GM23338 (cell line): ENCODE results near the gene DENND4A. TPM values are rescaled to one million over a fixed set of nuclear protein-coding genes. Genes with fewer than 3 reads are reported as not detected.

Experiments used
- ATAC-seq: fragments of 200-7000 bp; cut with Tn5 transposase; 3 replicates; pipeline ENCODE4 v1.9.1; 2020
- DNase-seq: peaks from one replicate; pipeline ENCODE4 v3.0.0-alpha.2; 2015; ENCODE audit warnings: low spot score
- H2AFZ ChIP-seq: fragments of 200-600 bp; sonication (generic); 2 replicates; pipeline ENCODE4 v1.8.0; 2016; ENCODE audit warnings: antibody characterized with exemption, mild to moderate bottlenecking, moderate library complexity
- H3F3A ChIP-seq: fragments of 200-600 bp; sonication (generic); replicated peaks from 2 replicates; pipeline ENCODE4 v1.8.0; 2017; ENCODE audit warnings: antibody characterized with exemption, mixed run types, low read depth
- H3K27ac ChIP-seq: fragments of 200-600 bp; sonication (generic); 2 replicates; pipeline ENCODE4 v1.6.1; 2016; ENCODE audit warnings: low read depth
- H3K27me3 ChIP-seq: fragments of 200-600 bp; sonication (generic); 2 replicates; pipeline ENCODE4 v1.8.0; 2016; ENCODE audit warnings: mild to moderate bottlenecking, mixed run types, moderate library complexity; ENCODE audit not compliant: insufficient read depth
- H3K36me3 ChIP-seq: fragments of 200-600 bp; sonication (generic); 2 replicates; pipeline ENCODE4 v1.8.0; 2016; ENCODE audit warnings: mild to moderate bottlenecking; ENCODE audit not compliant: insufficient read depth
- H3K4me1 ChIP-seq: fragments of 200-600 bp; sonication (generic); 2 replicates; pipeline ENCODE4 v1.8.0; 2016; ENCODE audit warnings: mild to moderate bottlenecking, moderate library complexity; ENCODE audit not compliant: insufficient read depth
- H3K4me2 ChIP-seq: fragments of 200-600 bp; sonication (generic); 2 replicates; pipeline ENCODE4 v1.7.1; 2017; ENCODE audit warnings: mixed run types
- H3K4me3 ChIP-seq: fragments of 200-600 bp; sonication (generic); 2 replicates; pipeline ENCODE4 v1.6.1; 2016; ENCODE audit warnings: mixed run types
- H3K79me2 ChIP-seq: fragments of 200-600 bp; sonication (generic); replicated peaks from 2 replicates; pipeline ENCODE4 v1.8.0; 2017; ENCODE audit warnings: mild to moderate bottlenecking; ENCODE audit not compliant: insufficient read depth
- H3K9me2 ChIP-seq: fragments of 200-600 bp; sonication (generic); 2 replicates; pipeline ENCODE4 v1.8.0; 2017; ENCODE audit not compliant: insufficient read depth
- H4K20me1 ChIP-seq: fragments of 200-600 bp; sonication (generic); replicated peaks from 2 replicates; pipeline ENCODE4 v1.8.0; 2017; ENCODE audit warnings: mild to moderate bottlenecking; ENCODE audit not compliant: insufficient read depth
- H3K27ac Mint-ChIP-seq: 2 replicates; pipeline ENCODE4 v1.8.0; 2020; ENCODE audit warnings: inconsistent platforms, mild to moderate bottlenecking, moderate library complexity, mixed read lengths
- H3K27me3 Mint-ChIP-seq: 3 replicates; pipeline ENCODE4 v1.8.0; 2022; ENCODE audit warnings: low read depth, mild to moderate bottlenecking, moderate library complexity, mixed read lengths, inconsistent platforms; ENCODE audit not compliant: insufficient read depth, poor library complexity
- H3K36me3 Mint-ChIP-seq: 3 replicates; pipeline ENCODE4 v1.8.0; 2021; ENCODE audit warnings: low read depth, mild to moderate bottlenecking, inconsistent platforms, moderate library complexity, mixed read lengths
- H3K4me1 Mint-ChIP-seq: 3 replicates; pipeline ENCODE4 v1.8.0; 2020; ENCODE audit warnings: mild to moderate bottlenecking, inconsistent platforms, mixed read lengths
- H3K4me3 Mint-ChIP-seq: 3 replicates; pipeline ENCODE4 v1.8.0; 2021; ENCODE audit warnings: moderate library complexity, mild to moderate bottlenecking, inconsistent platforms, mixed read lengths
- H3K9me3 Mint-ChIP-seq: 3 replicates; pipeline ENCODE4 v1.8.0; 2020; ENCODE audit warnings: moderate library complexity, mild to moderate bottlenecking, inconsistent platforms, mixed read lengths
- CREB1 ChIP-seq: fragments of 250-450 bp; sonication (Bioruptor Pico); IDR thresholded peaks from 2 replicates; pipeline ENCODE4 v1.5.0; 2020; ENCODE audit warnings: low read depth, mild to moderate bottlenecking, moderate library complexity
- NANOG ChIP-seq: IDR thresholded peaks from 2 replicates; pipeline ENCODE4 v1.6.1; 2016; ENCODE audit warnings: antibody characterized with exemption, borderline replicate concordance
- POLR2AphosphoS5 ChIP-seq: IDR thresholded peaks from 2 replicates; pipeline ENCODE4 v1.6.1; 2016; ENCODE audit warnings: antibody characterized with exemption, low read depth
- ZNF462 ChIP-seq: fragments of 250-450 bp; sonication (Bioruptor Pico); IDR thresholded peaks from 2 replicates; pipeline ENCODE4 v1.5.0; 2020; ENCODE audit warnings: mild to moderate bottlenecking, moderate library complexity
- long read RNA-seq: library from polyadenylated mRNA; unstranded; transcript quantifications from one replicate; pipeline ENCODE4 v2.0.0, GENCODE V29; 2020; ENCODE audit not compliant: unreplicated experiment
- polyA plus RNA-seq: library from polyadenylated mRNA; unstranded; fragments of >200 nt; fragmentation: Nextera tagmentation; extraction: Ambion mirVana; gene quantifications from 2 replicates; pipeline ENCODE4 v1.2.1, GENCODE V29; 2016
- total RNA-seq: library from RNA; depleted of rRNA; stranded (reverse); fragments of >200 nt; shearing (Covaris generic); gene quantifications from 2 replicates; pipeline ENCODE4 v1.2.3, GENCODE V29; 2014; rRNA removed

Gene DENND4A
- total RNA-seq (9.0 and 10.3 TPM in 2 replicates), polyA plus RNA-seq (3.2 and 3.4 TPM in 2 replicates)
- long read RNA-seq, result 0 reads

- no peaks in the 10 kb centered on the region for H3K36me3 Mint-ChIP-seq
- ATAC-seq (peak; percentile 93), DNase-seq (peak; percentile 99)
- peak within 1 kb of the TSS; percentile 94 for H3K4me3 Mint-ChIP-seq
- H3F3A ChIP-seq, result no peaks in the 10 kb centered on the region
- H3K36me3 ChIP-seq, result no peaks in the 10 kb centered on the region
- H3K4me1 Mint-ChIP-seq, result peaks cover 29% of the 10 kb centered on the region
- peak within 1 kb of the TSS; percentile 96 for H3K27ac Mint-ChIP-seq
- H3K27me3 Mint-ChIP-seq, result peaks cover 4% of the 10 kb centered on the region
- H3K4me2 ChIP-seq, result peak within 1 kb of the TSS; percentile 99
- no peaks in the 10 kb centered on the region for H3K9me2 ChIP-seq
- no peaks in the 10 kb centered on the region for H4K20me1 ChIP-seq
- H3K4me1 ChIP-seq, result peaks cover 24% of the 10 kb centered on the region
- H2AFZ ChIP-seq, result peak within 1 kb of the TSS; percentile 98
- H3K27me3 ChIP-seq, result peaks cover 7% of the 10 kb centered on the region; the same call in 1 of the 2 replicates
- TF ChIP-seq NANOG (no peak), POLR2AphosphoS5 (peak; percentile 75), CREB1 (CRISPR knock-in tag) (peak; percentile 92), ZNF462 (CRISPR knock-in tag) (no peak)
- no peaks in the 10 kb centered on the region for H3K9me3 Mint-ChIP-seq
- peak within 1 kb of the TSS; percentile 91 for H3K27ac ChIP-seq
- H3K79me2 ChIP-seq, result peaks cover 8% of the 10 kb centered on the region; the same call in 1 of the 2 replicates
- H3K4me3 ChIP-seq, result peak within 1 kb of the TSS; percentile 92
These were observed at the start of gene DENND4A for GRCh38 chr15:65792138-65792987. Gene DENND4A, minus strand, starts transcription at chr15:65792293. Its CDS starts 35,843 bp downstream, at chr15:65756450.
